GM21717 (cell line): ENCODE data around the gene BEND5.

ENCODE experiments used
- ATAC-seq: cut with Tn5 transposase; IDR thresholded peaks from one replicate; pipeline ENCODE4 v1.9.1; 2021; ENCODE audit warnings: mild to moderate bottlenecking, moderate library complexity; ENCODE audit not compliant: unreplicated experiment

The BEND5 gene

DNA sequence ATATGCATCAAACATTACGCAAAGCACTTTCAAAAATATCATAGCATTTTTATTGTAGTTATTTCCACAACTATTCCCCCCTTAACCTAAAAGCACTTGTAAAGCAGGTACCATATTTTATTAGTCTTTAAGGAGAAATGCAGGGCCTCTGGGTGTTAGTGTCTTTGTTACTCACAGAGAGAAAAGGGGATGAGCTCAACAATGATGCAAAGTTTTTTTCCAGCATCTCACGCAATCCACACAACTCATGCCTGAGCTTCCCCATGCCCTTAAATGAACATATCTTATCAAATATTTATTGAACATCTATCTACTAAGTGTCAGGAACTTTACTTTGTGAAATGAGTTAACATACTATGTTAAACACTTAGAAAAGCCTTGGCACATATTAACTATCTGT lies 50.6 kb downstream of the BEND5 start:
- ATAC-seq: no peak

GRCh38 chr1:48725341-48726046 lies 51.2 kb downstream of the BEND5 start:
- ATAC-seq: no peak

DNA sequence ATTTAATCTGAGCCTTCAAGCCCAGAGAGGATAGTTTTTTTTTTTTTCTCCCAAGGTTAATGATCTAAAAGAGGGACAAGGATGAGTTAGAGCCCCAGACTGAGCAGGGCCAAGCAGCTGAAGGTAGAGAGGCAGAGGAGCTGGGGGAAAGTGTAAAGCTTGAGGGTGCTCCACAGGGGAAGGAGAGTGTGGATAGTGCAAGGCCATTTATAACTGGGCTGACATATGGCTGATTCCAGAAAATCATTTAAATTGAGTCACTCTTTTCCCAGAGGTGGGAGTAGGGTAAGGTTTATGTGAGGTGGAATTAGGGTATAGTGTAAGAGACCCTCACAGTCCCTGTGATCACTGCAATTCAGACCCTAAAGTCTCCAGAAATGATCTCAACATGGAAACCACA lies 55.8 kb downstream of the BEND5 start:
- no peak for ATAC-seq

- ATAC-seq: no peak
Measured at GRCh38 chr1:48718705-48719104, 58.0 kb downstream of the BEND5 start.

GRCh38 chr1:48718116-48718630 lies 58.5 kb downstream of the BEND5 start:
- ATAC-seq: no peak

DNA sequence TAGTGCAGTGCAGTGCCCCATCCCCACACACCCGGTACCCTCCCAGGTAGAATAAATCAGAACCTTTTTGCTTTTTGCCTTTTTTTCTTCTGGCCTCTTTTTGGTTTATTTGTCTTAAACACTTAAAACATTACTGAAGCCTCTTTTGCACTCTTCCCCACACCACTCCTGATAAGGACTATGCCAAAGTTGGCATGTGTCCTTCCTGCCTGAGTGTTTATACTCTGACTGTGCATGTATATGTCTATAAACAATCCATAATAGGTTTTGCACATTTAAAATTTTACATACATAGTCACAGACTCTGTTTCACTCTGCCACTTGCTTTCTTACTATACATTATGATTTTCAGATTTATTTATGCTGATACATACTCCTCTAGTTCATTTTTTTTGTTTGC lies 59.6 kb downstream of the BEND5 start:
- no peak for ATAC-seq

DNA sequence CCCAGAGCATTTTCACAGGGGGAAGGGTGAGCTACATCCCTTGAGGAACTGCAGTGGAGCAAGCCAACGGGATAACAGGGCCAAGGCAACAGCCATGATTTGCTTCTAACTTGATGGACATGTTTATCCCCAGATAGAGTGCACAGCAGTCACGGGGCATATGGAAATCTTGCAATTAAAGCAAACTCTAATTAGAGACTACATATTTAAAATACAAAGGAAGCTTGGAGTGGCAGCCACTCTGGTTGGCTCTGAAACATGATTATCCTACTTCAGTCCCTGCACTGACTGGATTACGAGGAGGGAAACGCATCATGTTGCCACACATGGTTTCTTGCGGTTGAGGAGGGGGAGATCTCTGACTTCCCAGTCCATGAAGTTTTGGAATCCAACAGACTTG lies 60.8 kb downstream of the BEND5 start:
- no peak for ATAC-seq

GRCh38 chr1:48710915-48711314 lies 65.8 kb downstream of the BEND5 start:
- ATAC-seq: no peak

GRCh38 chr1:48710318-48710717 lies 66.4 kb downstream of the BEND5 start:
- no peak for ATAC-seq

DNA sequence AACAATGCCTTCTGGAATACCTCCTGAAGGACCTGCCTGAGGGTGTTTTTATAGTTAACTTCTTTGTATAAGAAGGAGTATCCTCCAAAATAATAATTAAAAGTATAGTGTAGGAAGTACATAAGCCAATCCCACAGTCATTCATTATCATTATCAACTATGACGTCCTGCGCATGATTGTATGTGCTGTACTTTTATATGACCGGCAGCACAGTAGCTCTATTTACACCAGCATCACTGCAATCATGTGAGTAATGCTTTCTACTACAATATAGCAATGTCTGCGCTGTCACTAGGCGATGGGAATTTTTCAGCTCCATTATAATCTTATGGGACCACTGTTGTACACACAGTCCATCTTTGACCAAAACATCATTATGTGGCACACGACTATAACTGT lies 72.0 kb downstream of the BEND5 start:
- ATAC-seq: no peak

DNA sequence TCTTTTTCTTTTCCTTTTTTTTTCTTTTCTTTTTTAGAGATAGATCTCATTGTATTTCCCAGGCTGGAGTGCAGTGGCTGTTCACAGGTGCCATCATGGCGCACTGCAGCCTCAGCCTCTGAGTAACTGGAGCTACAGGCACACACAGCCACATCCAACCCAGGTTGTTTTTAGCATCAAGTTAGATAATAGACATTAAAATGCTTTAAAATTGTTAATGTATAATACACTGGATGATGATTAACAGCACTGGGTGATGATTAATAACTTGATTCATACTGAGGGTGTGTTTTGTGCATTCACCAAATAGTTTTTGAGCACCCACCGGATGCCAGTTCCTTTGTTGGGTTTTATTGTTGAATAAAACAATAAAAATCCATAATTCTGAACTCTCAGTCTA lies 75.2 kb downstream of the BEND5 start:
- ATAC-seq: no peak

DNA sequence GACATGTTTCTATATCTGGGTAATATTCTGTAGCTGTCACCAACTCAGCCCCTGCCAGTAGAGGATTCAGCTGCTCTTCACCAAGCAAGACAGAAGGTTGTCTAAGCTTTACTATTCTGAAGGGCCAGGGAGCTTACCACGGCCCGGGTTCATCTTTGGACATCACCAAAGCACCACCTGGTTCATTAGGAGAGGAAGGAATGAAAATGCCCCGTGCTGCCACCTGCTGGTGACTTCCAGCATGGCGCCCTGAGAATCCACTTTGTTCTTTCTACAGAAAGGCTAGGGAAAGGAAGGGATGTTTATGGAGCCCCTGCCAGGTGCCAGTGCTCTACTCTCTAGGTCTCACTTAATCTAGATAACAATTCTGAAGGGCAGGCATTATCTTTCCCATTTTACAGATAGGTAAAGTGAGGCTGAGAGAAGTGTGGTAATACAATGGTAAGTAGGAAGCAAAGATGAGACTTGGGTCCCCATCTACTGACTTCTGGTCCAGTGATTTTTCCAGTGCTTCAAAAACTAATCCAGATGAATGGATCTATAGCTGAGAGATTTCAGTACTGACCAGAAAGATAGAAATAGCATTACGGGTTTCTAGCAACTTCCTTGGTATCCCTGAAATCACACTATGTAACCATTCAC lies 79.5 kb downstream of the BEND5 start:
- ATAC-seq: peak; percentile 79

- no peak for ATAC-seq
Measured at GRCh38 chr1:48695161-48695560, 81.5 kb downstream of the BEND5 start.

- ATAC-seq: no peak
Measured at GRCh38 chr1:48693674-48694320, 82.9 kb downstream of the BEND5 start.

DNA sequence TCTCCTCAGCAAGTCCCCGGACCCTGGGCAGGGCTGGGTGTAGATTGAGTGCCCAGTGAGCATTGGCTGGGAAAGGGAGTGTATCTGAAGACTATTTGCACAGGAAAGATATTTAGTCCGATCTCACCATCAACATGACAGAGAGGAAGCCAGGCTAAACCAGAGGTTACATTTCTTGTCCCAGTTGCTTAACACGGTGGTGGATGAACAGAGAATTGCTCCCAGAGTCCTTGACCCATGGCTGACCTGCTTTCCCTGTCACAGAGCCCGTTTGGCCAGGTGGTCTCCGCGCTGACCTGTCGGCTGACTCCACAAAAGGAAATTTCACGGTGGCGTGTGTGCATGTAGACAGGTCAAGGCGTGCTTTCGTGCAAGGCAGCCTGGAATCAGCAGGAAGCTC lies 83.5 kb downstream of the BEND5 start:
- ATAC-seq: no peak

- no peak for ATAC-seq
Measured at GRCh38 chr1:48692235-48692634, 84.5 kb downstream of the BEND5 start.

DNA sequence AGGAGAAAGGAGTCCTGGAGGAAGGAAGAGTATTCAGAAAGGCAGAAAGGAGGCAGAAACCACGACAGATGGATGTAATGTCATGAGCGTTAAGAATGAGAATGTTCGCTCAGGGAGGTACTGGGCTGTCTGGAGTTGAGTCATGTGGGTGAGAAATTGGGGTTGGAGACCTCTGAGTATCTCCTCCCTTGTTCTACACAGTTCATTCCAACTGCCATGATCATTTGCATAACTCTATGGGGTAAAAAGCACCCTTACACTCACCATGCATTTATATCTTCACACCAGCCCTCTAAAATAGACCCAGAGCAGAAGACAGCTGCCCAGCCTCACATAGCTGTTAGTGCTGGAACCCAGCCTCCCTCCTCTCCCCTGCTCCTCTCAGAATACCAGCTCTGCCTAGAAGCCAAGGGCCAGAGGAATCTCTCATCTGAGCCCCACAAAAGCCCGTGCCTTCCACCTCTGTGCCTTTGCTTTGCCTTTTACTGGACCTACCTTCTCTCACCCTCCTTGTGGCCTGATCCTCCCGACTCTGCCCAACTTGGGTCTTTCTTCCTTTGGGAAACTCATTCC lies 85.2 kb downstream of the BEND5 start:
- ATAC-seq: no peak

DNA sequence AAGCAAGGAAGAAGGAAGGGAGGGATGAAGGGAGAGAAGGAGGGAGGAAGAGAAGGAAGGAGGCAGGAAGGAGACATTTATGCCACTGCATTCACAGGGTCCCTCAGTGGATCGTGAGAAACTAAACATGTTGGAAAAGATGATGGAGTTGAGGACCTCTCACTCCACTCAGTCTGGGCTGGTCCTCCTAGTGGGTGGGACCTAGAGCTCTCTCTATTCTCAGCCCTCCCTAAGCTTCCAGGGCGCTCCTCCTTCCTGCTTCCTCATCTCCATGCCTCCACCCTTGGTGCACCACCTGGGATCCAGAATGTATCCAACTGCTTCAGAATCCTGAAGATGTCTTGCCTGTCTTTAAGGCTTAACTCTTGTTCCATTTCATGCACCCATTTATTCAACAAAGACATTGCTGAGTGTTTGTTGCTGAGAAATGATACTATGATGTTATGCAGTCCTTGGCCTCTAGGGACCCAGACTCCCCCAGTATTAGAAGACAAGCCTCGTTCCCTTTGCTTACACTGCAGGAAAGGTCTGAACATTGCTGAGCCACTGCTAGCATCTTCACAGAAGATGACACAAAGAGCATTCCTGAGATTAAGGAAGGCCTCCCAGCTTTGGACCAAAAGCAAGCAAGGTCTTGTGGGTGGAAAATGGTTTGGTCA lies 88.5 kb downstream of the BEND5 start:
- no peak for ATAC-seq

GRCh38 chr1:48687282-48688045 lies 89.2 kb downstream of the BEND5 start:
- ATAC-seq: no peak

DNA sequence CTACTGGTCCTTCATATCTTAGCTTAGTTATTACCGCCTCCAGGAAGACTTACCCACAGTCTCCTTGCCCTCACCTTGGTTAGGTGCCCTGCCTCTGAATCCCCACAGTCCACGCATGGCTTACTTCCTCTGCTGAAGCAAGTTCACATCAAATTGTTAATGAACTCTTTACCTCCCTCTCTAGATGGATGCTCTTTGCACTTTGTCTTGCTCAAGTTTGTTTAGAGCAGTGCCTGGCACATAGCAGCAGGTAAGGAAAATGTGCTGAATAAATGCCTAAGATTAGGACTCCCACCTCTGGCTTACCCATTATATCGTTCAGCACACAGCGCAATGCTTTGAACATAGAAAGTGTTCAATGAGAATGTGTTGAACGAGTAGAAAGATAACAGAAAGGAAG lies 90.5 kb downstream of the BEND5 start:
- ATAC-seq: no peak

DNA sequence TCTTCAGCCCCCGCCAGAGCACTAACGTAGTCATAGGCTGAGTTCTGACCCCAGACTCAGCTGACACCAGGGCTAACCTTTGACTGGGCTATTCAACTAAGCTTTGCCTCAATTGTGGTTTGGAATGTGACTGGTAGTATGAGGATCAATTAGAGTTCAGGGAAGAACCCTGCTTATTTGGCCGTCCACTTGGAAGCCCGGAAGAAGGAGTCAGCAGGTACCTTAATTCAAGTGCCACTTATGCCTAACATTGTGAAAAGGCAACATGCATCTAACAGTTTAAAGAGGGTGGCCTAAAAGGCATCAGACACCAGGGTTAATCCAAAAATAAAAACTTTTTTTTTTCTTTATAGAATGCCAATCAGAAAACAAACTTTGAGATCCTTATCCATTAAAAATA lies 92.3 kb downstream of the BEND5 start:
- ATAC-seq: no peak
